Adrenal gland (tissue), 5 donors: ENCODE results near the gene OR10A4.
"Not testable (repeated sequence)": the region's sequence is repeated elsewhere in the genome, so short reads cannot be mapped to it uniquely, and the experiment has no call there.

Experiments
- CTCF ChIP-seq, 6 experiments: fragments of 450-650 bp in 4 of 6; fragments of 200-600 bp in 2 of 6; sonication (generic) in 1 of 6; IDR thresholded peaks; 1 replicate in 5 of 6; 2 replicates in 1 of 6; pipeline versions ENCODE4 v1.5.1 to v1.8.0; 2016 to 2021; ENCODE audit warnings: antibody characterized with exemption in 6 of 6, mild to moderate bottlenecking in 2 of 6, moderate library complexity in 1 of 6
- POLR2A ChIP-seq, 2 donors: fragments of 450-650 bp; IDR thresholded peaks; one replicate each; pipeline ENCODE4 v1.6.1; 2017; ENCODE audit warnings: antibody characterized with exemption in 2 of 2, mild to moderate bottlenecking in 2 of 2, moderate library complexity in 1 of 2
- donor health status: DM: no; HTN: no; CAD: no.

DNA sequence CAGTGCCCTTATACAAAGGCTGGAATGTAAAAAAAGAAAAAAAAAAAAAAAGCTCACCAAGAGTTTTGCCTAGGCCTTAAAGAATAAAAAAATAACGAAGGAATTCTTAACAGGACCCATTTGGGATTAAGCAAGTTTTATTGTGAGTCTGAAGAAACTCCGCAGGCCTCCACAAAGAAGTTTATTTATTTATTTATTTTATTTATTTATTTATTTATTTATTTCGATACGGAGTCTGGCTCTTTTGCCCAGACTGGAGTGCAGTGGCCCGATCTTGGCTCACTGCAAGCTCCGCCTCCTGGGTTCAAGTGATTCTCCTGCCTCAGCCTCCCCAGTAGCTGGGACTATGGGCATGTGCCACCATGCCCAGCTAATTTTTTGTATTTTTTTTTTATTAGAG lies 21.6 kb upstream of the OR10A4 start:
- TF ChIP-seq POLR2A, CTCF (IDR thresholded peaks at IDR 0.05): not testable (repeated sequence)
